IMR-90 (cell line): ENCODE results near the gene MTA1.

Experiments used
- CEBPB ChIP-seq: IDR thresholded peaks from 2 replicates; pipeline ENCODE4 v1.6.1; 2012; ENCODE audit warnings: low read depth, low read length, improper control_type of control experiment
- CTCF ChIP-seq: conservative IDR thresholded peaks from 2 replicates; pipeline ENCODE4 v1.5.1; 2012; ENCODE audit warnings: mild to moderate bottlenecking, low read depth, low read length, improper control_type of control experiment
- ELK1 ChIP-seq: fragments of 150-350 bp; IDR thresholded peaks from 2 replicates; pipeline ENCODE4 v1.6.1; 2016; ENCODE audit warnings: low read depth, mild to moderate bottlenecking, low read length, moderate library complexity, borderline replicate concordance
- MAFK ChIP-seq: IDR thresholded peaks from 2 replicates; pipeline ENCODE4 v1.6.1; 2012; ENCODE audit warnings: low read depth, low read length, improper control_type of control experiment
- POLR2A ChIP-seq: IDR thresholded peaks from 2 replicates; pipeline ENCODE4 v1.6.1; 2012; ENCODE audit warnings: mild to moderate bottlenecking, low read depth, low read length
- RAD21 ChIP-seq: IDR thresholded peaks from 2 replicates; pipeline ENCODE4 v1.6.1; 2012; ENCODE audit warnings: low read length, improper control_type of control experiment

GRCh38 chr14:105476831-105477659, 57.4 kb downstream of the MTA1 start:
- TF ChIP-seq MAFK (no peak), RAD21 (no peak), CTCF (no peak), POLR2A (no peak; the same call in 1 of the 2 replicates), ELK1 (no peak), CEBPB (no peak)
